Superior temporal gyrus (tissue), 1 donor: ENCODE data around the gene CEMIP2.
"Not testable (repeated sequence)": the region's sequence is repeated elsewhere in the genome, so short reads cannot be mapped to it uniquely, and the experiment has no call there.

Experiments
- DNase-seq: peaks from one replicate; pipeline ENCODE4 v3.0.0-alpha.2; 2016; ENCODE audit errors: extremely low spot score

Gene CEMIP2

DNA sequence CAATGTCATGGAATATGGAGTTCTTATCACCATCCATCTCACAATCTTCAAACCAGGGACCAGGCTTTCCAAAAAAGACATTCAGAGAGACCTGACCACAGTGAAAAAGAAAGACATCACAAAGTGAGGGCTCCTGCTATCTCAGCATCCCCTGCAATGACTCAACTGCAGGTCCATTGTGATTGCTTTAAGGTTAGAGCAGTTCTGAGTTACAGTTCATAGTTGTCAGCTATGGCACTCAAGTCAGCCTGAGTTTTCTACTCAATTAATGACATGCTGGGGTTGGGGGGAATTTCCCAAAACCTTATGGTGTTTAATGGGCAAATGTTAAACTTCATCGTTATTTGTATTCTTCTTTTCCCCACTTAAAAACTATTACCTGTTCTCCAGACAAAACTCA is 58.9 kb downstream of the CEMIP2 start:
- DNase-seq: no peak

DNA sequence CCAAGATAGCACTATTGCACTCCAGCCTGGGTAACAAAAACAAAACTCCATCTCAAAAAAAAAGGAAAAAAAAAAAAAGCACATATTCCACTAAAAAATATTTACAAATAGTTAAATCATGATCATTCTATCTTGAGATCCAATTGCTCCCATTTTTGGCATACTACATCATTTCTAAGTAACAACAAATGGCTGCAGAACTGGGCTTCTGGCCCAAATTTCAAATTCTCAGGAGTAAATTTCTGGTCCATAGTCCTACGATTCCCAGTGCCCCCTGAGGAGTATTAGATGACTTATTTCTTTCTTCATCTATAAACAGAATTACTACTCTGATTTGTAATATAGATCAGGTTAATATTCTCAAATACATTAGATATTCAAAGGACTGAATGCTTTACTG is 62.1 kb downstream of the CEMIP2 start:
- no peak for DNase-seq

- peak; percentile 32 for DNase-seq
These were observed 63.5 kb downstream of the CEMIP2 start for GRCh38 chr9:71704796-71705195.

DNA sequence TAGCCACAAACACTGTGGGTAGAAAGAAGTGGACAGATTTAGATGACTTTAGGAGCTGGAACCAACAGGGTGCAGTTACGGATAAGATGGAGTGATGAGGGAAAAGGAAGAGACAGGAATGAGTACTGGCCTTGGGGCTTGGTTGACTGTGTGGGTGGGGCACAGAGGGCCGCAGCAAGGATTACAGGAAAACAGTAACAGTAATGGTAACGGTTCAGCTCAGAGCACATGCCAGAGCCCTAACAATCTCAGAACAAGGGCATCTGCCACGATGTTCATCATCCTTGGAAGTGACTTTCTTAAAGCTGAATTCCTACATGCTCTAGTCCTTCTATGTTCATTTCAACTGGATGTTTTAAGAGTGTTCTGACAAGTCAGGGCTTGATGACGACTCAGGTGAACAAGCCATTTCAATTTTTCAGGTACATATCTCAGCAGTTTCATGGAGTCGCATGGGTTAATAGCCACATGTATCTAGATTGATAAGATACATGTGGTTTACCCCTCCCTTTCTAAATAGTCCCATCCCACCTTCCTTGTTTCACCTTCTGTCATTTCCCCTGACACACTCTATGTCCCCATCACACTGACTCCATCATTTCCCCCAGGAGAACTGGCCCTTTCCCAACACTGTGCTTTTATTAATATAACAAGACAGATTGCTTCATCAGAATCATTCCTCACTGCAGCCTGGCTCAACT is 65.0 kb downstream of the CEMIP2 start:
- no peak for DNase-seq

- no peak for DNase-seq
These were observed 70.4 kb downstream of the CEMIP2 start for GRCh38 chr9:71697882-71698281.

- no peak for DNase-seq
These were observed 74.0 kb downstream of the CEMIP2 start for GRCh38 chr9:71694332-71694731.

DNA sequence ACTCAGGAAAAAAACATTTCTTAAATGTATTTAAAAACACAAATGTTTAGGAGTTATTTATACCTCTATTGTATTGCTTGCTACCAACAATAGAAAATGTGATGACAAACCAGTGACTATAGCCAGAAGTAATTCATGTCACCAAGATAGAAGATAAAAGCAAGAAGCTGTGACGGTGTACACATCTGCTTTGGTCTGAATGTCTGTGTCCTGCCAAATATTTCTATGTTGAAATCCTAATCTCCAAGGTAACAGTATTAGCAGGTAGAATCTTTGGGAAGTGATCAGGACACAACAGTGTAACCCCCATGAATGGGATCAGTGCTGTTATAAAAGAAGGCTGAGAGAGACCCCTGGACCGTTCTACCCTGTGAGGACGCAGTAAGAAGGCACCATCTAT is 74.7 kb downstream of the CEMIP2 start:
- no peak for DNase-seq

DNA sequence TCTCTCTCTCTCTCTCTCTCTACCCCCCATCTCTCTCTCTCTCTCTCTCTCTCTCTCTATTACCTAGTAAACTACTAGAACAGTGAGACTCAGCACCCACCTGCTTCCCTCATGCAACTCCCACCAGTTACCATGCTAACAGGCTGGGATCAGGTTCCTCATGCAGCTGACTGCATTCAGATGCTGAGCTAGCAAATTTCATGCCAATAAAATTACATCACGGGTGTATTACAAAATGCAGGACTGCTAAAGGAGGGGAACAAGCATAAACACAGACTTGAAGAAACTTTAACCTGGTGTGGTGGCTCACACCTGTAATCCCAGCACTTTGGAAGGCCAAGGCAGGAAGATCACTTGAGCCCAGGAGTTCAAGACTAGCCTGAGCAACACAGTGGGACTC is 76.0 kb downstream of the CEMIP2 start:
- no peak for DNase-seq

DNA sequence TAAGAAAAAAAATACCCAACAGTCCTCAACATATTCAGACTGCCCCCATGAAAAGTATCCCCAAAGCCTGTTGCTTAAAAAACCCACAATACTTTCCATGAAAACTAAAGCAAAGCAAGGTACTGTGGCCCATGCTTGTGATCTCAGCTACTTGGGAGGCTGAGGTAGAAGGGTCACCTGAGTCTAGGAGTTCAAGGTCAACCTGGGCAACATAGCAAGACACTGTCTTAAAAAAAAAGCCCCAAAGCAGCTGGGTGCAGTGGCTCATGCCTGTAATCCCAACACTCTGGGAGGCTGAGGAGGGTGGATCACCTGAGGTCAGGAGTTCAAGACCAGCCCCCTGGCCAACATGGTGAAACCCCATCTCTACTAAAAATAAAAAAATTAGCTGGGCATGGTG is 76.7 kb downstream of the CEMIP2 start:
- DNase-seq: not testable (repeated sequence)

DNA sequence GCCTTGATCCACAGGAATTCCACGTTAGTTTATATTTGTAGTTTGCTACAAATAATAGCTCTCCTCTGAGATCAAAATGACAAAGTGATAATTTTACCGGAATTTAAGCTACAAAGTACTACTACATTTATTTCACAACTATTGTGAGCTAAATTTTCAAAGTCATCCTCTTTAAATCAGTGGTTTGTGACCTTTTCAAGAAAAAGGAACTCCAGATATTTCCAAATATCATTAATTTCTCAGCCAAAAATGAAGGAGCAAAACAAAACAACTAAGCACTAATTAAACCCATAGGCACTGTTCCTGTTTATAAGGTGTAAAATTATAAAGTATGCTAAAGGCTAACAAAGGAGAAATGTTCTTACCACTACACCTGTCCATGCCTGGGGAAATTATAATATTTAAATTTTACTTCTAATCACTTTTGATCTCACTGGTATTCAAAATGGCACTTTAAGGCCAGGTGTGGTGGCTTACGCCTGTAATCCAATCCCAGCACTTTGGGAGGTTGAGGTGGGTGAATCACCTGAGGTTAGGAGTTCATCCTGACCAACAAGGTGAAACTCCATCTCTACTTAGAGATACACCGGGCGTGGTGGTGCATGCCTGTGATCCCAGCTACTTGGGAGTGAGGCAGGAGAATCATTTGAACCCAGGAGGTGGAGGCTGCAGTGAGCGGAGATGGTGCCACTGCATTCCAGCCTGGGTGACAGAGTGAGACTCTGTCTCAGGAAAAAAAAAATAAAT is 77.5 kb downstream of the CEMIP2 start:
- DNase-seq: no peak

DNA sequence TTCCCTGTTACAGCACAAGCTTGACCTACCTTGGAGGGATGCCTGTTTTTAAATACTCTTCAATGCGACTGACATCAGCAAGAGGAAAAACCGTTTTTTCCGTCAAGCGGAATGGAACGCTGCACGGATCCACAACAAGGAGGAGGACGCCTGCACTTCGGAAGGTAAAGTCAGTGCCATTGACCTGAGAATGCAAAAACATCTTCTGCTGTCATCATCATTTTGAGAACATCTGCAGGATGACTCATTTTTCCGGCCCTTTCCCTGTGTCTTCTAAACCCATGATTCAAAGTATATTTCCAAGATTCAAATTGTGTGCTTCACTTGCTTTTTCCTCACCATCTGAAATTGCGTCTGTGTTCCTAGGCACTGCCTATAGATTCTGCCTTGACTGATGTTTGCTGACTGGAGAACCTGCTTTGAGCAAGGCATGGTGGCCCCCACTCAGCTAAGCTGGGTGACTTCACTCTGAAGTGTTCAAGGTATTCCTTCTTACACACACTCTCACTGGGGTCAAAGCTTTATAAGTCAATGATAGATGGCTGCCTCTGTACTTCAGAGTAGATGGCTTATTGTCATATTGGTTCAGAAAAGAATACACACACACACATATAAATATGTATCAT is 78.1 kb downstream of the CEMIP2 start:
- no peak for DNase-seq

DNA sequence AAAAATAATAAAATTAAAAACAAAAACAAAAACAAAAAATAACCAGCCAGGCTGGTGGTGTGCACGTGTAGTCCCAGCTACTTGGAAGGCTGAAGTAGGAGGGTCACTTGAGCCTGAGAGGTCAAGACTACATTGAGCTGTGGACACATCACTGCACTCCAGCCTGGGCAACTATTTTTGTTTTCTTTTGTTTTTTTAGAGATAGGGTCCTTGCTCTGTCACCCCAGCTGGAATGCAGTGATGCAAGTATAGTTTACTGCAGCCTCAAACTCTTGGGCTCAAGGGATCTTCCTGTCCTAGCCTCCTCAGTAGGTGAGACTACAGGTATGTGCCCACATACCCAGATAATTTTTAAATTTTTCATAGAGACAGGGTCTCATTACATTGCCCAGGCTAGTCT is 80.6 kb downstream of the CEMIP2 start:
- no peak for DNase-seq

DNA sequence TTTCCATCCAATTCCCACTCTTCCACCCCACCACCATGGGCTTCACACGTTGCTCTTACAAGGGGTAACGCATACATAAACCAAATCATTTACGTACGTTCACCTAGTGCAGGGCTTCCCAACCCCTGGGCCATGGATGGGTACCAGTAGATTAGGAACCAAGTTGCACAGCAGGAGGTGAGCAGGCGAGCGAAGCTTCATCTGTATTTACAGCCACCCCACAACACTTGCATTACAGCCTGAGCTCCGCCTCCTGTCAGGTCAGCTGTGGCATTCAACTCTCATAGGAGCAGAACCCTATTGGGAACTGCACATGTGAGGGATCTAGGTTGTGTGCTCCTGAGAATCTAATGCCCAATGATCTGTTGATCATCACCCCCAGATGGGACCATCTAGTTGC is 82.3 kb downstream of the CEMIP2 start:
- no peak for DNase-seq

GRCh38 chr9:71685394-71685793 is 82.9 kb downstream of the CEMIP2 start:
- no peak for DNase-seq

GRCh38 chr9:71684566-71684965 is 83.7 kb downstream of the CEMIP2 start:
- DNase-seq: no peak

DNA sequence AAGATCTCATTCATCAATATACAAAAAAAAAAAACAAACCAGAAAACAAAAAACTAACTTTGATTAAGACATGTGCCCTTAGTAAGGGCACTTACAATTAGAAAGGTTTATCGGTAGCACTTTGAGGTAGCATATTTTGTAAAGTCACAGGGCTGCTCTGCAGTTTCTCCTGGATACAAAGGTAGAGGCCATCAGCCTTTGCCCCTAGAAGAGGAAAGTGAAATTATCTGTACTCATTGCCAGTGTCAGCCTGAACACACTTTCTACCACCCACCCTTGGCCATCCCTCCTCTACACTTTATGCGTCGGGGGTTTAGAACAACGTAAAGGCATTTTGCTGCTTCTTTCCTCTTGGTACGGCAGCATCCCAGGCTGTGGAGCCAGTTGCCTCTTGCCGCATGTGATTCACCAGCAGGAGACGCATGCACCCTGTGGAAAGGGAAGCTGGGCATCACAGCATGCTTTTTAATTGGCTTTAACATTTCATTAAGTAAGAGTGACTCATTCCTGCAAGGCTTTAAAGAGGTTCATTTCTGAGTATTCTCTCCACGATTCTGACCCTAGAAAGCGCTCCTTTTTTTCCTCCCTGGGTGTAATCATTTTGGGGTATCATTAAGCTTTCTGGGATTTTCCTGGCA is 84.6 kb downstream of the CEMIP2 start:
- DNase-seq: peak; percentile 25

GRCh38 chr9:71681708-71682272 is 86.5 kb downstream of the CEMIP2 start:
- no peak for DNase-seq

- DNase-seq: no peak
These were observed 87.1 kb downstream of the CEMIP2 start for GRCh38 chr9:71681104-71681707.

GRCh38 chr9:71680189-71680980 is 87.9 kb downstream of the CEMIP2 start:
- DNase-seq: no peak

DNA sequence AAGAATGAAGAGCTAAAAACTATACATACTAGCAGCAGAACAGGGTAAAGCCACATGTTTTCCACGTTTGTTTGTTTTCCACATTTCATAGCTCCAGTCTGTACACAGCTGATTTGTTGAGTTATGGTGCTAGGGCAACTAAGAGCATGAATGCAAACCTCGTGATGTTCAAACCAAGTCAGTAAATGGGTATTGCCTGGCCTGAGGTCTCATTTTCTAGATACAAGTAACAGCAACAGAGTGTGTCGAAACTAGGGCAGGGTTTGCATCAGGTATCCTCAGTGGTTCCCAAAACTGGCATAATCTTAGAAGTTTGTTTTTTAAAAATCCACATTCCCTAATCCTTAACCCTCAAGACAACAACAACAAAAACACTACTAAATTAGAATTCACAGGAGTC is 89.3 kb downstream of the CEMIP2 start:
- no peak for DNase-seq

DNA sequence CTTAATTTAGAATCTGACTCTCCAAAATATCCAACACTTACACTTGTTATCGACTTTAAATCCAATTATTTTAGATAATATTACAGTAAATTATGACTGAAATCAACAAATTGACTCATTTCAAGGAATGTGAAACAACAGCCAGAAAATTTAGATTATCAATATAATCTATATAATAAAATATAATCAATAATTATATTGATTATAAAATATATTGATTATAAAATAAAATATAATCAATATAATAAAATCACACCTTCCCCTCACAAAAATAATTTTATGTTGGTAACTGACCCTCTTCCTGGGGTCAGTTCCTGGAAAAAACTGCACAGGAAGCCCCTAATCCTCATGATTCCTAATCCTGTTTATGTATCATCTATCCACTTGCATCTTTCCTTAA is 91.1 kb downstream of the CEMIP2 start:
- DNase-seq: no peak
